ENCODE measurements around the gene ZBTB49. TPM values are rescaled to one million over a fixed set of nuclear protein-coding genes. Genes with fewer than 3 reads are reported as not detected.

Gene ZBTB49
- total RNA-seq, 6 donors from 2014 or later = 3.7 to 13.6 (median 4.5) TPM

- peaks cover 18 to 34% (median 21%) of the 10 kb centered on the region in 4 donors for H3K4me1 ChIP-seq
- H3K4me3 ChIP-seq = no peak overlapping the region
- WGBS, 2 donors = 97 to 98% methylated on average over 3 of the region's 3 CpGs
- H3K27ac ChIP-seq = no peak overlapping the region
- H3K9me3 ChIP-seq = no peaks in the 10 kb centered on the region
- DNase-seq = no peak
- ATAC-seq (ENCODE audit: low FRiP score in 2 of 2) = no peak
- no peaks in the 10 kb centered on the region for H3K36me3 ChIP-seq
- no peak for TF ChIP-seq POLR2AphosphoS5 (IDR thresholded peaks at IDR 0.05)
- TF ChIP-seq POLR2A (IDR thresholded peaks at IDR 0.05) = no peak
- TF ChIP-seq EP300 (IDR thresholded peaks at IDR 0.05) = no peak
- TF ChIP-seq CTCF (IDR thresholded peaks at IDR 0.05) = no peak
- no peaks in the 10 kb centered on the region for H3K27me3 ChIP-seq
These were observed 3.2 kb downstream of the ZBTB49 start for GRCh38 chr4:4293279-4293678.

- Histone ChIP-seq H3K27me3 (no peaks in the 10 kb centered on the region), H3K36me3 (peaks cover 0 to 18% (median 2%) of the 10 kb centered on the region in 4 donors), H3K4me3 (no peak overlapping the region), H3K9me3 (no peaks in the 10 kb centered on the region), H3K4me1 (peaks cover 0 to 10% (median 2%) of the 10 kb centered on the region in 4 donors), H3K27ac (no peak overlapping the region)
- no peak for ATAC-seq (ENCODE audit: low FRiP score in 2 of 2)
- 96% methylated on average over 5 of the region's 5 CpGs for WGBS, 2 donors
- no peak for TF ChIP-seq POLR2AphosphoS5 (IDR thresholded peaks at IDR 0.05)
- no peak for TF ChIP-seq CTCF (IDR thresholded peaks at IDR 0.05)
- no peak for DNase-seq
These were observed 6.3 kb downstream of the ZBTB49 start for GRCh38 chr4:4296283-4296846.

GRCh38 chr4:4299006-4299405 is 9.0 kb downstream of the ZBTB49 start:
- H3K36me3 ChIP-seq = peaks cover 0 to 40% (median 16%) of the 10 kb centered on the region in 4 donors
- H3K27me3 ChIP-seq = no peaks in the 10 kb centered on the region
- WGBS, 2 donors = 95 to 97% methylated on average over 3 of the region's 3 CpGs
- H3K4me1 ChIP-seq = no peaks in the 10 kb centered on the region
- ATAC-seq (ENCODE audit: low FRiP score in 2 of 2) = no peak
- DNase-seq = no peak
- no peak for TF ChIP-seq CTCF (IDR thresholded peaks at IDR 0.05)
- TF ChIP-seq EP300 (IDR thresholded peaks at IDR 0.05) = no peak
- no peak for TF ChIP-seq POLR2AphosphoS5 (IDR thresholded peaks at IDR 0.05)
- TF ChIP-seq POLR2A (IDR thresholded peaks at IDR 0.05) = no peak
- H3K27ac ChIP-seq = no peak overlapping the region
- H3K4me3 ChIP-seq = no peak overlapping the region
- H3K9me3 ChIP-seq = no peaks in the 10 kb centered on the region

GRCh38 chr4:4302001-4302400 is 11.9 kb downstream of the ZBTB49 start:
- no peak overlapping the region for H3K4me3 ChIP-seq
- no peaks in the 10 kb centered on the region for H3K9me3 ChIP-seq
- no peak for TF ChIP-seq EP300 (IDR thresholded peaks at IDR 0.05)
- no peak for TF ChIP-seq CTCF (IDR thresholded peaks at IDR 0.05)
- no peak for TF ChIP-seq POLR2A (IDR thresholded peaks at IDR 0.05)
- no peak for TF ChIP-seq POLR2AphosphoS5 (IDR thresholded peaks at IDR 0.05)
- H3K36me3 ChIP-seq = peaks cover 0 to 54% (median 23%) of the 10 kb centered on the region in 4 donors
- ATAC-seq (ENCODE audit: low FRiP score in 2 of 2) (no peak), DNase-seq (no peak)
- no peak overlapping the region for H3K27ac ChIP-seq
- WGBS, 2 donors = 94% methylated on average over 5 of the region's 5 CpGs
- no peaks in the 10 kb centered on the region for H3K4me1 ChIP-seq
- no peaks in the 10 kb centered on the region for H3K27me3 ChIP-seq

GRCh38 chr4:4302416-4302815 is 12.4 kb downstream of the ZBTB49 start:
- no peak for TF ChIP-seq EP300 (IDR thresholded peaks at IDR 0.05)
- no peak for TF ChIP-seq POLR2A (IDR thresholded peaks at IDR 0.05)
- TF ChIP-seq CTCF (IDR thresholded peaks at IDR 0.05) = no peak
- TF ChIP-seq POLR2AphosphoS5 (IDR thresholded peaks at IDR 0.05) = no peak
- 70 to 72% methylated on average over 6 of the region's 6 CpGs for WGBS, 2 donors
- Histone ChIP-seq H3K27ac (no peak overlapping the region), H3K4me3 (no peak overlapping the region), H3K9me3 (no peaks in the 10 kb centered on the region), H3K36me3 (peaks cover 0 to 58% (median 25%) of the 10 kb centered on the region in 4 donors), H3K4me1 (no peaks in the 10 kb centered on the region), H3K27me3 (no peaks in the 10 kb centered on the region)
- no peak for DNase-seq
- ATAC-seq (ENCODE audit: low FRiP score in 2 of 2) = no peak

Measured in upper lobe of left lung (tissue), 6 donors.